Hindlimb muscle (tissue), 1 donor: ENCODE measurements around the gene LDAF1. TPM values are rescaled to one million over a fixed set of nuclear protein-coding genes. Genes with fewer than 3 reads are reported as not detected.
A peak's percentile ranks its signal among the peaks of the same experiment; 100 is the strongest.

Source experiments
- DNase-seq: peaks from one replicate; pipeline ENCODE4 v3.0.0-alpha.2; 2013
- polyA plus RNA-seq: library from polyadenylated mRNA; unstranded; fragments of 120-200 nt; gene quantifications from one replicate; pipeline ENCODE4 v1.2.1, GENCODE V29; 2013; ENCODE audit not compliant: insufficient read length

LDAF1 gene
- polyA plus RNA-seq, 1 donor: 37.4 TPM

DNA sequence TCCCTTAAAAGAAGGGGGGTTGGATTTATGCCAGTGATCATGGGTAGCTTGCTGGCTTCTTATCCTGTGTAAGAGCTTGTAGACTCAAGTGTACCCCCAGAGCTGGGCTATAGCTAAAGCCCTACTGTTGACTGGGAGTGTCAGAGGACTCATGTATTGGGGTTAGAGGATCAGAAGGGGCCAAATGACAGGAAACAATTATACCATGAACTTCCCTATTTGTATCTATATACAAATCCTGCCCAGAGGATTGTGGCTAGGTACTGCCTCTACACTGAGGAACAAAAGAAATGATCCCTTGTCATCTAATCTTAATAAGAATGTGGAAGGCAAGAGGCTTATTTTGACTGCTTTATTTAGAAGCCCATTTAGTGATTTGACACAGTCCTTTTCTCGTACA is 38.6 kb downstream of the LDAF1 start:
- DNase-seq: no peak

DNA sequence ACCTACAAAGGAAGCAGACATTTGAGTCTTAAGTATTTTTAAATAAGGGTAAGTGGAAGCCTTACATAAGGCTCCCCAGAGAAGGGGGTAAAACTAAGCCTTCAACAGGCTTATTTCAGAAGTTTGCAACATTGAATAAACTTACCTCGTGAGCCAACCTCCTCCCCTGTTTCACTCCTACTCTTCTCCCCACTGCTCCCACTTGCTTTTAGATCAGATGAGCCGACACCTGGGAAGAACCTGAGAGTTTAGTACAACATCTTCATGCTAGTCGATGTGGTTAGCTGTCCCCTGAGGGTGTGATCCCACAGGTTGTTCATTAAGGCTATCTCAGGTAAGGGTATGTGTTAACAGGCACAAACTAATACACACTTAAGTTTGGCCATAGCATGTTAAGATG is 39.1 kb downstream of the LDAF1 start:
- DNase-seq: no peak

DNA sequence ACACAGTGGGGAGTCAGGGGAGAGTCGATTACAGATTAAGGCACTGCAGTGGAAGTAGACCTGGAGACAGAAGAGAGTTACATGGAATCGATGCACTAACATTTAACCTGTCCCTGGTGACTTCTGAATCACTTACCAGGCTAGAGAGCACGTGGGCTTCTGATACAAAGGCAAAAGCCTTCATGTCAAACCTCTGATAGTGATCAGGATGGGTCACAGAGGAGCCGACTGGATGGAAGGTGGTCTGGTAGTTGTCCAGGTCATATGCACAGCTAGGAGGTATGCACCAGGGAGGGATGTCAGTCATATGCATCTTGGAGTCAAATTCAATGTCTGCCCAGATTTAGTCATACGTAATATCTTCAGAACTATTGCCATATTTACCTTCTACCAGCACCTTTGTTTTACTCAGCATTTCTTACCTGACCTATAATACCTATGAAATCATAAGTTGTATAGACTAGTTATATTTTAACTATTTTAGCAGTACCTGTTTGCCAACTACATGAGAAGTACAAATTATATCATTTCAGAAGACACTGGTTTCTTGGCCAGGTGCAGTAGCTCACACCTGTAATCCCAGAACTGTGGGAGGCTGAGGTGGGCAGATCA is 41.2 kb downstream of the LDAF1 start:
- no peak for DNase-seq

DNA sequence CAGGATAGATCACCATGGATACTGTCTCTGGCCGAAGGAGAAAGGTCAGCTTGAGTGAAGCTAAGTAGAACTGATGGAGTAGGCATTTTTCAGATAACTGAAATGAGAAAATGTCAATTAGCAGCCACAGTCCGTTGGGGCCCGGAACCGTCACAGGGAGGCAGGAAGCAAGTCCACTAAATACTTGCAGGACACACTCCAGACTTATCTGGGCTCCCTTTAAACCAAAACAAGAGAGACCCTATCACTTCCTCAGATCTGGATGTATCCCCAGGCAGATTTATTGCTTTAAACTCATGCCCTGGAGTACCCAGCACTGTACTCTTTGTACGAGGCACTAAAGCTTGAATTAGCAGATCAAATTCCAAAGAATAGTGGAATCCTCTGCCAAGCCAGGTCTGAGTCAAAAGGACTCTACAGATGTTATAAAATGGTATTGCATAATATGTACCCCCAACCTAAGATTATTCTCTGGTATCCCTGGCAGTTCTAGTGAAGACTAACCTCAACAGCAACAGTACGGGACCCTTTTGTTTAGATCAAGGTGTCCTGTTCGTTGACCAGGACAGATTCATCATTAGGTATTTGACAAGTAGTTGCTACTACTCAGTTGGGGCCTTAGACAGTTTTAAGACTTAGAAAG is 44.8 kb downstream of the LDAF1 start:
- DNase-seq: no peak

DNA sequence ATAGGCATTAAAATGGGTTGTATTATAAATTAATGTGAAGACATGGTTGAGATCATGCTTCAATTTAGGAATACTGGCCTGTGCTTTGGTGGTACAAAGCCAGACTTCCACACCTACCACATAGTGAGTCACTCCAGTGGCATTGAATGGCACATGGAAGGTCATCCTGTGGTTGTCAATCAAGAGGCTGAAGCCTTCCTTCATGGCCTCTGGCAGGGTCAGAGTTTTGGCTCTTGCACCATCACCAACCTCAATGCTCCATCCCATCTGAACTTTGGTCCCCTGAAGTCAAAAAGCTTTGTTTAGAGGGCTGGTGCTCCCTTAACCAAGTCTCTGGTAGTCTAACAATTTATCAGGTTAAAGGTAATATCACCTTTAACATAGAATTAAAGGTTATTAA is 46.8 kb downstream of the LDAF1 start:
- no peak for DNase-seq

DNA sequence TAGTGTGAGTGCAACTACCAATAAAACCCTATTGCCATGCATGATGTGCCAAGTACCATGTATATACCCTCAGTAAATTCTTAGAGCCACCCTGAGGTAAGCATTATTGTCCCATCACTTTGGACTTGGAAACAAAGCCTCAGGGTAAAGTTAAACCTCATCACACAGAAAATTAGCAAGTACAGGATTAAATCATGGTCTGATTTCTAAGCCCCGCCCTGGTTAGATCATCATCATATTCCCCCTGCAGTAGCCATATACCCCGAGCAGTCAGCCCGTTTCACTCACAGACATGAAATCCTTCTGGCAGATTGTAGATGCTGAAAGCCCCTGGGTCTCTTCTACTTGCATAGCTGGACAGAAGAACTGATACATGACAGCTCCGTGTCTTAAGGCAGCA is 48.1 kb downstream of the LDAF1 start:
- DNase-seq: no peak

DNA sequence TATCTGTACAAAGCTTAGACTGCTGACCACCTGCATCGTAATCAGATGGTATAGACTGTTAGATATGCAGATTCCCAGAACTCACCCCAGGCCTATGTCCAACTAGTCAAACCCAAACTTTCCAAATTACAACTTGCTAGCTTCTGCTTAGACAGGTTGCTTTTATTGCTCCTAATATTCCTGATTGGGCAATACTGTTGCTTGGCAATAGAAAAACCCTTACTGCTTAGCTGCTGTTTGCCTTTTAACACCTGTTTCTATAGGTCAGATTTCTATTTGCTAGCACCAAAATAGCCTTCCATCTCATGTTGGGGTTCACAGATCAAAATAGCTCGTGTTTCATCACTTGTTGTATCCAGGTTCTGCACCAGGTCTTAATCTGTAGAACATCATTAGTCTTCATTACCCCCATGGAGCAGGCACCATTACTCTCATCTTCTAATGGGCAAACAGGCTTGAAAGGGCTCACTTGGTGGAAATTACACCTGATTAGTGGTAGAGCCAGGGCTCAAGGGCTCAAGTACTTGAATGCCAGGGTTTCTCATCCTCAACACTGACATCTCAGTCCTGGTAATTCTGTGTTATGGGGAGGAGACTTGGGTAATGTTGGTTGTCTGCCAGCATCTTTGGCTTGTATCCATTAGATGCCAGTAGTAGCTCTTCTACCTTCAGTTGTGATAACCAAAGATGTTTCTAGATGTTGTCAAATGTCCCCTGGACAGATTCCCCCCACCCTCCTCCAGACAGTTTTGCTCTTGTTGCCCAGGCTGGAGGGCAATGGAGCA is 50.2 kb downstream of the LDAF1 start:
- no peak for DNase-seq

DNA sequence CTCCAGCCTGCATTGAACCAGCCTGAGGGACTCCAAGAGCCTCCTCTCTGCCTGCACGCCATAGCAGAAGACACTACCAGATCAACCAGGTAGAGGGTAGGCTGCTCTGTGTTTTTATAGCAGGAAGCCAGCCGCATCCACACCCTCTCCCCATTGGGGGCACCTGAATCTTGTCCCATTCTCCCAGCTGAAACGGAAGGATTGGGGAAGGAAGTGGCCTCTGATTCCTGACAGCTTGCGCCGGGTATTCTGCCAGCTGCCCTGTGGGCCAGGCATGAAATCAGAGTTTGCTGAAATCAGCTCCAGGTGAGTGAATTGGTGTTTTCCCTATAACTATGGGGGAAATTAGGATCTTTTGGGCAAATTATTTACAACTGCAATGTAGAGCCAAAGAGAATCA is 53.0 kb downstream of the LDAF1 start, which contains the start of gene ZP2:
Gene ZP2 (minus strand): TSS at position 89 of the 400 bp plus-strand sequence. CDS start 27 bp downstream, at position 62.
- no peak for DNase-seq

DNA sequence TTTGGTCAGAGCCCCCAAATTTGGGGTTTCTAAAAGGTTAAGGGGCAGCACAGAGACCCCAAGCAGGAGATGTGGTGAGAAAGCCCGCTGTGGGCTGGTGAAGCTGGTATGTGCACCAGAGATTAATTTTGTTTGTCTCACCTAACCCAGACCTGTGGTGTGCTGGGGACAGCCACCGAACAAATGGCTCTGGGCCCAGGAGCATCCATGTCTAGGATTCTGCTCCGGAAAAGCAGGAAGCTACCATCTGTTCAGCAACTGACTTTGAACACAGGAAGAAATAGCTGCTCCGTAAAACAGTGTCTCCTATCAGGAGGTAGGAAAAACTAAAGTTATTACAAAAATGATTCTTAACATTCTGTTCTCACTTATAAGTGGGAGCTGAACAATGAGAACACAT is 55.6 kb downstream of the LDAF1 start:
- DNase-seq: no peak

DNA sequence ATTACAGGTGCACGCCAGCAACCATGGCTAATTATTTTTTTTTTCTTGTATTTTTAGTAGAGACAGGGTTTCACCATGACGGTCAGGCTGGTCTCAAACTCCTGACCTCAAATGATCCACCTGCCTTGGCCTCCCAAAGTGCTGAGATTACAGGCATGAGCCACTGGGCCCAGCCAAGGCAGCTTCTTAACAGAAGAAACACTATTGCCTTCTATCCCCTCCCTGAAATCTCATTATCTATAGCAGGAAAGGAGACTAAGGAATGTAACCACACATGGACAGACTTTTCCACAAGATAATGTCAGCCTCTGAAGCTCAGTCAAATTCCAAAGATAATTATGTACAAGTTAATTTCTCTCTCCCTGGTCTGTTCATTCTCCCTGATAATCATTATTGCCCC is 58.6 kb downstream of the LDAF1 start:
- DNase-seq: no peak

DNA sequence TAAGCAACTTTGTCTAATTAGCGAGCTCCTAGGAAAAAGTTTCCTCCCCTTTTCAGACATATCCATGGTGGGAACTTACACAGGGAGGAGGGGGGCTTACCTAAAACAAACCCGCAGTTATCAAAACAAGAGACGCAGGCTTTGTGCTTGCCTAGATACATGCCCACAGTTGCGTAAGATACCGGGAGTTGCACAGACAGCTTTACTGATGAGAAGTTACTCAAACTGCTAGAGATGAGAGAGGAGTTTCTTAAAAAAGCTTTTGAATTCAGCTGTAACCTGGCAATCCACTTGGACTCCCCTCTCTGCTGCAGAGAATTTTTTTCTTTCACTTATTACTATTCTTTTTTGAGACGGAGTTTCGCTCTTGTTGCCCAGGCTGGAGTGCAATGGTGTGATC is 59.7 kb downstream of the LDAF1 start:
- DNase-seq: no peak

DNA sequence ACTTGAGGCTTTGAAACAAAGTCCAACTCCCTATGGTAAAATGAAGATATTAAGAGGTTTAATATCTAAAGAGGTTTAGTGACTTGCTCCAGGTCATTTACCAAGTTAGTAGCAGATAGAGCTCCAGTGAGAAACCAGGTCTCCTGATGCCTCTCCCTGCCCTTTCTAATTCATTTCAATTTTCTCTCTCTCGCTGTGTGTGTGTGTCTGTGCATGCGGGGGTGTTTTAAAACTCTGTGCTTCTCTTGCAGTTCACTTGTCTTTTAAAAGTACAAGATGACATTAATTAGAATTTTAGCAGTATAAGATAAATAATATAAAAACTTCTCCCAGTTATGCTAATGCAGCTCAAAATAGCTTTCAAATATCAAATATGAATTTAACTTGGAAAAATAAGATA is 61.1 kb downstream of the LDAF1 start:
- DNase-seq: no peak

DNA sequence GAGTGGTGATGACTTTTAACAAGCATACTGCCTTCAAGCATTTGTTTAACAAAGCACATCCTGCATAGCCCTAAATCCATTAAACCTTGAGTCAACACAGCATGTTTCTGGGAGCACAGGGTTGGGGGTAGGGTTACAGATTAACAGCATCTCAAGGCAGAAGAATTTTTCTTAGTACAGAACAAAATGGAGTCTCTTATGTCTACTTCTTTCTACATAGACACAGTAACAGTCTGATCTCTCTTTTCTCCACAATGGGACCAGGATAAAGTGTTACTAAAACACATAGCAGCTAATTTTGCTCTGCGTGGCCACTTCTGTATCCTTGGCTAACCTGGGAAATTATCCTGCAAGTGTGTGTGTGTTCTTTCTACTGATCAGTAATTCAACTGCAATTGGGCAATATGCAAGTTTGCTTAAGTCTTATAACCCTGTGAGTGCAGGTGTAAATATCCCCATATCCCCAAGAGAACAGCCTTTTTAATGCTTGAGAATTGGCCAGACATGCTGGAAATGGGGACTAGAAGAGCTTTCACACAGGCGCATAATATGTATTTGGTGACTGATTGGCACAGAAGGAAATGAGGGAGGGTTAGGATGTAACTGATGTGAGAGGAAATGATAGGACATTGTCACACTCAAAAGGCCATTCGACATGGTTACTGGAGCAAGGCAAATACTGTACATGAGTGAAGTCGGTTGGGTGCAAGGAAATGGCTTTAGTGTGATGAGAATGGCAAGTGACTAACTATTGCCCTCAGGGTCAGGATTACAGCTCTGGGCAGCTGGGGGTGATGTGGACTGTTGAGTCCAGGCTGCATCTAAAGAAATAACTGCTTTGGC is 64.2 kb downstream of the LDAF1 start:
- no peak for DNase-seq

DNA sequence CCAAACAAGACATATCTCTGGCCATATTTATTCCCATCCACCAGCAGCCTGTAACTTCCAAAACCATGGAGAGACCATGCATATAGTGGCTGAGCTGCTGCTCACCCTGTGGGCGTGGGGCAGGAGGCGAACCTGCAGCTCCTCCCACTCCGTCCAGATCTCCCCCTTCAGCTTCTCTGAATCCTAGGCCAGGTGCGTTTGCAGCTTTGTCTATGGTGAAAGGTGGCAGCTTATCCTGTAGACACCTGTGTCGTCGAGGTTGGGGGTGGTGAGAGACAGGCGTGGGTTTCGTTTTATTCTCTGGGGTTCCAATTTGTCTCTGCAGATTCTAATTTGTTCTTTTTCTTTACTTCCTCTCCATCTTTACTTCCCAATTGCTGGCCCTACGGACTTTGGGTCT is 65.3 kb downstream of the LDAF1 start:
- DNase-seq: no peak

DNA sequence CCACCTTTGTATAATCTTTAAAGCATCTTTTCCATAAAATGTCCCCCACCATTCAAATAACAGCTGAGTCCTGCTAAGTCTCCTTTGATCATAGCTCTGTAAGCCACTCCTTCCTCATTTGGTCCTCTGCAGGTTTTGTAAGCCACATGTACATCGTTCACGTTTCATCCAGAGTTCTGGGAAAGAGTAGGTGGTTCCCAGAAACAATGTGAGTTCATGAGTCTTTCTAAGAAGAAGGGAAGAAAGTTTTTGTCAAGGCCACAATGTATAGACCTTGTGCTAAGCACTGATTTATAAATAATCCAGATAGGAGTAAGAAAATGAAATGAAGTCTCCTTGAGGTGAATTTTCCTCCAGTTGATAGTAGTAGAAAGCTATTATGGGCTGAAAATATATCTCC is 66.3 kb downstream of the LDAF1 start:
- DNase-seq: no peak

DNA sequence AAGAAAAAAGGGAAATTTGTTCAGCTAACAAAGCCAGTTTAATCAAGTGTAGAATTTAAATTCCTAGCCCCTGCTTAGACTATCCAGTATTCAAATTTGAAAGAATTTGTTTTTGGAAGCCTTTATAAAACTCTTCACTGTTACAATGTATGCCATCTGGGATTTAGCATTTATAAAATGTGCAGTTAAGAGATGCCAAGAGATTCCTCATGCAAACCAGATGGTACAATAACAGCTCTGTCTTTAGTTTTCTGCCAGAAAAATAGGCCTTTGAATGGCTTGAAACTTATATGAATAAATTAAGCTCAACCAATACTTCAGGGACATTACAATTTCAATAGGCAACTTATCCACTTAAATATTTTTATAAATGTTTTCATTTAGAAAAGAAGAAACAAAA is 68.3 kb downstream of the LDAF1 start:
- peak; percentile 2 for DNase-seq

DNA sequence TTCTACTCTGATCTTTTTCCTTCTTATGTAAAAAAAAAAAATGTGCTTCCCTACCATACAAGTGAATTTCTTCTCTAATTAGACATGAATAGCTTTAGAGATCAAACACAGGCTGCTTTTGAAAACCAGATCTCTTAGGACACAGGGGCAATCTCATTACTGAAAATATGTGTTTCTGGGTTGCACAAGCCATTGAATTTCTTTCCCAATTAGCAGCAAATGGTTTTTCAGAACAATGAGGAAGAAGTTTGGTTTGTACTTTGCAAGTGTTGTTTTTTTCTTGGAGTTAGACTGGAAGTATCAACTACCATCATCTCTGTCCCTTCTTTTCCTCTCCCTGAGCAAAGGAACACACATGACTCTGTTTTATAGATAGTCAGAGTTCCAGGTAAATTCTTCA is 69.4 kb downstream of the LDAF1 start:
- DNase-seq: no peak

DNA sequence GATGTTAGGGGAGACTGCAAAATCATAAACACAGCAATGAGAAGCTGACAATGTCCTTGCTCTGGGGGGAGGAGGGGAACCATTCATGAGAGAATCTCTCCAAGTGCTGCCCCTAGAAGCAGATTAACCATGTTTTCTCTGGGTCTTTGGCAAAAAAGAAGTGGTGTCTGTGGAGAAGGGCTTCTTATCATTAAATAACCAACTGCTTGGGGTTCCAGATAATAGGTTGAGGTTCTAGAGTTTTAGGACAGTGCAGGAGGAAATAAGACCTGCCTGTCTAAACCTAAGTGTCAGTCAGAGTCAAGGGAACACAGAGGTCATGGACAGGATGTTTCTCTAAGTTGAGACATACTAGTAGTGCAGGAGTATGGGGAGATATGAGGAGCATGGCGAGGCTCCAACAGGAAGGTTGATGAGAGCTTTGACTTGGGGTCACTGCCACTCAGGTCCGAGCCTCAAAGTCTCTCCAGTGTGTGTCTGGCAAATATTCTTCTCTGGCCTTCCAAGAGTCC is 69.9 kb downstream of the LDAF1 start:
- no peak for DNase-seq
